Measurements from ENCODE around the gene EXOC4.
A peak's percentile ranks its signal among the peaks of the same experiment; 100 is the strongest.

EXOC4 gene

GRCh38 chr7:133582766-133583523 is 330.1 kb downstream of the EXOC4 start:
- no peak for DNase-seq

GRCh38 chr7:133583545-133584171 is 330.8 kb downstream of the EXOC4 start:
- no peak for DNase-seq

GRCh38 chr7:133584956-133585668 is 332.2 kb downstream of the EXOC4 start:
- DNase-seq: no peak

- no peak for DNase-seq
These were observed 333.4 kb downstream of the EXOC4 start for GRCh38 chr7:133586253-133586652.

- no peak for DNase-seq
These were observed 335.0 kb downstream of the EXOC4 start for GRCh38 chr7:133587903-133588302.

GRCh38 chr7:133590795-133591194 is 337.9 kb downstream of the EXOC4 start:
- DNase-seq: no peak

- DNase-seq: no peak
These were observed 338.9 kb downstream of the EXOC4 start for GRCh38 chr7:133591704-133592340.

GRCh38 chr7:133593561-133593960 is 340.7 kb downstream of the EXOC4 start:
- no peak for DNase-seq

- DNase-seq: no peak
These were observed 348.7 kb downstream of the EXOC4 start for GRCh38 chr7:133601617-133602016.

- DNase-seq: no peak
These were observed 349.4 kb downstream of the EXOC4 start for GRCh38 chr7:133602291-133602690.

- no peak for DNase-seq
These were observed 354.1 kb downstream of the EXOC4 start for GRCh38 chr7:133606991-133607390.

- no peak for DNase-seq
These were observed 356.9 kb downstream of the EXOC4 start for GRCh38 chr7:133609806-133610205.

- no peak for DNase-seq
These were observed 359.1 kb downstream of the EXOC4 start for GRCh38 chr7:133611955-133612354.

GRCh38 chr7:133613250-133613790 is 360.4 kb downstream of the EXOC4 start:
- DNase-seq: no peak

GRCh38 chr7:133614251-133614650 is 361.4 kb downstream of the EXOC4 start:
- DNase-seq: no peak

GRCh38 chr7:133618970-133619369 is 366.1 kb downstream of the EXOC4 start:
- no peak for DNase-seq

GRCh38 chr7:133619491-133619890 is 366.6 kb downstream of the EXOC4 start:
- no peak for DNase-seq

- DNase-seq: no peak
These were observed 370.8 kb downstream of the EXOC4 start for GRCh38 chr7:133623721-133624120.

GRCh38 chr7:133625046-133625445 is 372.2 kb downstream of the EXOC4 start:
- DNase-seq: no peak

- no peak for DNase-seq
These were observed 376.8 kb downstream of the EXOC4 start for GRCh38 chr7:133629701-133630100.

- peak; percentile 16 for DNase-seq
These were observed 380.2 kb downstream of the EXOC4 start for GRCh38 chr7:133633055-133633454.

- no peak for DNase-seq
These were observed 382.7 kb downstream of the EXOC4 start for GRCh38 chr7:133635541-133635940.

GRCh38 chr7:133638857-133639256 is 386.0 kb downstream of the EXOC4 start:
- no peak for DNase-seq

Measured in SIG-M5 (cell line).